Effector memory CD4-positive, alpha-beta T cell (primary cell): ENCODE measurements around the gene TRIM17.
A peak's percentile ranks its signal among the peaks of the same experiment; 100 is the strongest.

Source experiments
- DNase-seq, 3 donors: peaks; one replicate each; pipeline ENCODE4 v3.0.0-alpha.2; 2020
- H3K27ac ChIP-seq: 2 replicates; pipeline ENCODE4 v1.7.0; 2013; ENCODE audit warnings: mild to moderate bottlenecking, low read length, moderate library complexity; ENCODE audit not compliant: insufficient read depth, poor library complexity, severe bottlenecking
- H3K27me3 ChIP-seq: replicated peaks from 2 replicates; pipeline ENCODE4 v1.7.0; 2013; ENCODE audit warnings: mild to moderate bottlenecking, low read length; ENCODE audit not compliant: insufficient read depth, control insufficient read depth, poor library complexity, severe bottlenecking
- H3K36me3 ChIP-seq: 2 replicates; pipeline ENCODE4 v1.7.0; 2013; ENCODE audit warnings: mild to moderate bottlenecking, low read length, moderate library complexity; ENCODE audit not compliant: control insufficient read depth, insufficient read depth
- H3K4me1 ChIP-seq: 2 replicates; pipeline ENCODE4 v1.7.0; 2013; ENCODE audit warnings: low read length, mild to moderate bottlenecking; ENCODE audit not compliant: control insufficient read depth, insufficient read depth, poor library complexity, severe bottlenecking
- H3K4me3 ChIP-seq: 2 replicates; pipeline ENCODE4 v1.7.0; 2013; ENCODE audit warnings: low read length, low read depth, mild to moderate bottlenecking; ENCODE audit not compliant: insufficient read depth, poor library complexity, severe bottlenecking
- H3K9me3 ChIP-seq: 2 replicates; pipeline ENCODE4 v1.7.0; 2013; ENCODE audit warnings: mild to moderate bottlenecking, low read length, moderate library complexity; ENCODE audit not compliant: control insufficient read depth

TRIM17 gene

DNA sequence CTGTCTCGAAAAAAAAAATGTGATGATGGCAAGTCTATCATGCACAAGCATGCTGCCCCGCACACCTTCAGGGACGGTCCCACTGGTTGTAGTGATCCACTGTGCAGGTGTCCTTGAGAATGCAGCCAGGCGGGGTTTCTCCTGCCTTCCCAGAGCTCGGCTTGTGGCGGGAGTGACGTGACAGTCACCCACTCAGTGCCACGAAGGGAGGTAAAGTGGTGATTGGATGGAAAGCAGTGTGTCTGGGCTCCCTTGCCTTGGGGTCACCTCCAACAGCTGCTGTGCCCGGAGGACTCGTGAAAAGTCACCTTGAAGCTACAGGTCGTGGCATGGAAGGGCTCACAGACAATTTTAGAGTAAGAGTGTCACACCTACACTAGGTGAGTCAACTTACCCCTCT is 33.5 kb upstream of the TRIM17 start:
- no peaks in the 10 kb centered on the region for H3K36me3 ChIP-seq
- H3K9me3 ChIP-seq = no peaks in the 10 kb centered on the region
- H3K4me3 ChIP-seq = no peak overlapping the region
- H3K4me1 ChIP-seq = peaks cover 12% of the 10 kb centered on the region
- no peak for DNase-seq
- H3K27ac ChIP-seq = no peak overlapping the region
- H3K27me3 ChIP-seq = peaks cover 12% of the 10 kb centered on the region

DNA sequence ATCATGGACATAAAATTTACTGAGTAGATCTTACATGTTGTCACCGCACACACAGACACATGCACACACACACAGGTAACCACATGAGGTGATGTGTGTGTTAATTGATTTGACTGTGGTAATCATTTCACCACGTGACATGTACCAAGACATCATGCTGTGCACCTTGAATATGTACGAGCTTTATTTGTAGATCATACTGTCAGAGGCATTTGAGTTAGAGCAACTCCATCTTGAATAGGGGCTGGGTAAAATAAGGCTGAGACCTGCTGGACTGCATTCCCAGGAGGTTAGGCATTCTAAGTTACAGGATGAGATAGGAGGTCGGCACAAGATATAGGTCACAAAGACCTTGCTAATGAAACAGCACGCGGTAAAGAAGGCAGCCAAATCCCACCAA is 31.7 kb upstream of the TRIM17 start:
- Histone ChIP-seq H3K4me3 (no peak overlapping the region), H3K36me3 (no peaks in the 10 kb centered on the region), H3K4me1 (peaks cover 12% of the 10 kb centered on the region), H3K27me3 (peaks cover 13% of the 10 kb centered on the region), H3K27ac (no peak overlapping the region), H3K9me3 (no peaks in the 10 kb centered on the region)
- DNase-seq = no peak

- no peaks in the 10 kb centered on the region for H3K36me3 ChIP-seq
- H3K4me1 ChIP-seq = peaks cover 12% of the 10 kb centered on the region
- no peak overlapping the region for H3K27ac ChIP-seq
- H3K27me3 ChIP-seq = peaks cover 13% of the 10 kb centered on the region
- DNase-seq = no peak
- H3K4me3 ChIP-seq = no peak overlapping the region
- H3K9me3 ChIP-seq = no peaks in the 10 kb centered on the region
Measured at GRCh38 chr1:228446852-228447251, 30.2 kb upstream of the TRIM17 start.

DNA sequence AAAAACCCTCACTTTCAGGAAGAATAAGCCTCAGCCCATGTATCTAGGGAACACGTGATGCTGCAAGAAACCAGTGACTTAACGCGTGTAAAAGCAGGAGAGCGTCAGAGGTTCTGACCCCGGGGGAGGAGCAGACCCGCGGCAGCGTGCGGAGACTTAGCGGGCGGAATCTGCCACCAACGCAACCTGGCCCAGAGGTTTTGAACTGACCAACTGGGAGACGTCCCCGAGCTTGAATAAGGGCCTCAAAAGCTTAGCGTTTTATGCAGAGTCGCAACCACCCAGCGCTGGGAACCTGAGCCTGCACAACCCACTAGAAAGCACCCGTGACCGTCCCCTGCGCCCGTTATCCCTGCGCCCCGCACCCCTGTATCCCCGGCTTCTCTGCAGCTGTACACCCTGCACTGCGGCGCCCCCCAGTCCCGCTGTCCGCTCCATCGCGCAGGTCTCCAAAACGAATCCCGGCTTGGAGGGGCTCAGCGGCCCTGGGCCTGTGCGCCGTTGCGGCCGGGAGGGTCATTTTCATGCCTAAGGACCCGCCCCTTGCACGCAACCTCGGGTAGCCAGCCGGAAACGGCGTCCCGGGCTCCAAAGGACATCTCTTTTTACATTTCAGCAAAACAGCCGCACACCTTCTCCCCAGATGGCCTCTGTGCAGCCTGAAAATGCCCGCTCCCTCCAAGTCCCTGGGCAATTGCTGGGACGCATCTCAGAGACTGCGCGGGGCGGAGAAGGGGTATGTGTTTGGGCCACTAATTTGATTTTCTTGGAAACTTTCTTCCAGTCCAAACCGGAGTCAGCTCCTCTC is 29.4 kb upstream of the TRIM17 start:
- Histone ChIP-seq H3K36me3 (no peaks in the 10 kb centered on the region), H3K4me1 (peaks cover 12% of the 10 kb centered on the region), H3K9me3 (no peaks in the 10 kb centered on the region), H3K27me3 (peaks cover 13% of the 10 kb centered on the region), H3K27ac (no peak overlapping the region), H3K4me3 (peak overlapping the region; percentile 33)
- no peak for DNase-seq

DNA sequence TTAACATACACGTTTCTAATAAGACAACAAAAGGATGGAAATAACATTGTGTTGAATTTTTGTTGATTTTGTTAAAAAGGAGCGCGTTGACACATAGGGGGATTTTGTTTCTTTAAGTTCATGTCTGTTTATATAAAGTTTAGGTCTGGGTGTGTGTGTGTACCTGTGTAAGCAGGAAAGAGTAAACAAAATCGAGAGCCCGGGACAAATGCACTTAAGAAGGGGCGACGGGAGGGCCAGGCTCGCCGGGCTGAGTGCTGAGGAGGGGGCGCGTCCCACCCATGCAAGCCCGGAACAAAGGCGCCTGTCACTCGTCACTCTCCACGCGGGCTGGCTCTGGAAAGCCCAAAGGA is 28.8 kb upstream of the TRIM17 start:
- peaks cover 13% of the 10 kb centered on the region for H3K27me3 ChIP-seq
- no peak overlapping the region for H3K27ac ChIP-seq
- DNase-seq = no peak
- H3K4me3 ChIP-seq = peak overlapping the region; percentile 33
- peaks cover 12% of the 10 kb centered on the region for H3K4me1 ChIP-seq
- H3K9me3 ChIP-seq = no peaks in the 10 kb centered on the region
- H3K36me3 ChIP-seq = no peaks in the 10 kb centered on the region

DNA sequence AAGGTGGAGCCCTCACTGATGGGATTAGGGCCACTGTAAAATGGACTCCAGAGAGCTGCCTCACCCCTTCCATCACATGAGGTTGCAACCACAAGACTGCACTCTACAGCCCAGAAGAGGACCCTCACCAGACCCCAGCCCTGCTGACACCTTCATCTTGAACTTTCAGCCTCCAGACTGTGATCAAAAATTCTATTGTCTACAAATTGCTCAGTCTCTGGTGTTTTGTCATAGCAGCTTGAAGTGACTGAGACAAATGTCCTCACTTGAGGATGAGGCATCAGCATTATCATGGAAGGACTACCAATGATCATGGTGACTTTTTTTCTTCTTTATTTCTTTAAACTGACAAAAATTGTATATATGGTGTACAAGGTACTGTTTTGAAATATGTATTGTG is 26.7 kb upstream of the TRIM17 start:
- H3K9me3 ChIP-seq = no peaks in the 10 kb centered on the region
- no peak overlapping the region for H3K4me3 ChIP-seq
- H3K4me1 ChIP-seq = peaks cover 14% of the 10 kb centered on the region
- no peak for DNase-seq
- H3K27me3 ChIP-seq = peaks cover 13% of the 10 kb centered on the region
- H3K27ac ChIP-seq = no peak overlapping the region
- no peaks in the 10 kb centered on the region for H3K36me3 ChIP-seq

- DNase-seq = no peak
- Histone ChIP-seq H3K27ac (no peak overlapping the region), H3K36me3 (no peaks in the 10 kb centered on the region), H3K4me3 (no peak overlapping the region), H3K4me1 (peaks cover 11% of the 10 kb centered on the region), H3K9me3 (no peaks in the 10 kb centered on the region), H3K27me3 (peaks cover 8% of the 10 kb centered on the region)
Measured at GRCh38 chr1:228440761-228441500, 24.3 kb upstream of the TRIM17 start.

GRCh38 chr1:228438266-228438665 is 21.6 kb upstream of the TRIM17 start:
- no peak overlapping the region for H3K4me3 ChIP-seq
- no peaks in the 10 kb centered on the region for H3K36me3 ChIP-seq
- no peak for DNase-seq
- H3K27ac ChIP-seq = no peak overlapping the region
- peaks cover 4% of the 10 kb centered on the region for H3K4me1 ChIP-seq
- no peaks in the 10 kb centered on the region for H3K9me3 ChIP-seq
- H3K27me3 ChIP-seq = no peaks in the 10 kb centered on the region

DNA sequence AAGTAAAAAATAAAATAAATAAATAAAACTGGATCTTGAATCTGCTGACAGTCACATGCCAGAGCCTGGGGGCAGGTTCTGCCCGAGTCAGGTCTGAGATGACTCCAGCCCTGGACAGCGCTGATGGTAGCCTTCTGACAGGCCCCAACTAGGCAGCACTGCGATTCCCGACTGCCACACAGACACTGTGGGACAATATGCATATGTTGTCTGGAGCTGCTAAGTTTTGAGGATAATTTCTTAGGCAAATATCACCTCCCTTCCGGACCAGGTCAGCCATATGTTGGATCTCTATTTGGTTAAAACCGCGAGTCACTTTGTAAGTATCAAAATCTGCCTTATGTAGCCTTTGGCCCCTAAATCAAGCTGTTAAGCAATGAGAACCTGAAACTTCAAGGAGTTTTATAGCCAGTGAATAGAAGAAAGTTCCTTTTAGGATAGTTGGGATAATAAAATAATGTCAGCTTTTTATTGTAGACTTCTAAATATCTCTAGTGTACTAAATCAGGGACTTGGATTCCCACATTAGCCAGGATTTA is 20.8 kb upstream of the TRIM17 start:
- H3K9me3 ChIP-seq = no peaks in the 10 kb centered on the region
- no peak for DNase-seq
- no peaks in the 10 kb centered on the region for H3K36me3 ChIP-seq
- no peak overlapping the region for H3K4me3 ChIP-seq
- no peak overlapping the region for H3K27ac ChIP-seq
- no peaks in the 10 kb centered on the region for H3K27me3 ChIP-seq
- H3K4me1 ChIP-seq = peaks cover 4% of the 10 kb centered on the region

DNA sequence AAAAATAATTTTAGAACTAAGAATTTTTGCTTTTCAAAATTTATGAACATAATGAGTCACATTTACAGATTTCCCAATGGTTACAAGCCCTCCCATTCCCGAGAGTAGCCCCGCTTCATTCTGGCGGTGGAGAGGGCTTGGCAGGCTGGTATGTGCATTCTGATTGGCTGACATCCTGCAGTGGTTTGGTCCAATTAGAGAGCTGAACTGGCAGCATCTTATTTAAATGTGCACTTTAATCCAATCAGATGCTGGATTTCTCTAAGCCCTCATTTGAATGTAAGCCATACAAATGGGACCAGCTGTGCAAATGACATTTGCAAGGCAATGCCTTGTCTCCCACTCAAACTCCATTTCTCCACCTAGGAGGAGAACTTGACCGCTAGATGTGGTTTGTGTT is 18.0 kb upstream of the TRIM17 start:
- no peaks in the 10 kb centered on the region for H3K36me3 ChIP-seq
- no peak overlapping the region for H3K4me3 ChIP-seq
- H3K27me3 ChIP-seq = no peaks in the 10 kb centered on the region
- DNase-seq = no peak
- H3K4me1 ChIP-seq = peaks cover 4% of the 10 kb centered on the region
- H3K9me3 ChIP-seq = no peaks in the 10 kb centered on the region
- no peak overlapping the region for H3K27ac ChIP-seq
